ENCODE measurements around the gene GPX7. TPM values are rescaled to one million over a fixed set of nuclear protein-coding genes. Genes with fewer than 3 reads are reported as not detected.
"Not testable (repeated sequence)": the region's sequence is repeated elsewhere in the genome, so short reads cannot be mapped to it uniquely, and the experiment has no call there.

The GPX7 gene
- total RNA-seq, 1 experiment from 2014 or later = not detected

GRCh38 chr1:52571783-52572182, 30.4 kb upstream of the GPX7 start:
- Mint-ChIP-seq H3K4me3 (ENCODE audit: unreplicated experiment) (no peak overlapping the region), H3K27me3 (ENCODE audit: insufficient read depth, unreplicated experiment) (no peaks in the 10 kb centered on the region), H3K27ac (ENCODE audit: low read depth, unreplicated experiment) (no peak overlapping the region), H3K4me1 (ENCODE audit: insufficient read depth, unreplicated experiment) (peaks cover 19% of the 10 kb centered on the region), H3K36me3 (ENCODE audit: insufficient read depth, unreplicated experiment) (peaks cover 11% of the 10 kb centered on the region), H3K9me3 (ENCODE audit: unreplicated experiment) (no peaks in the 10 kb centered on the region)
- DNase-seq (ENCODE audit: unreplicated experiment) = peak; percentile 36
- BruUV-seq (replicated peaks) = no TSS peak
- no peak for TF ChIP-seq CTCF (IDR thresholded peaks at IDR 0.05; ENCODE audit: unreplicated experiment)
- CTCF ChIA-PET = interaction anchor here (1.1 kb wide), 1 partner anchor 17 kb away, joined by 3 read pairs; no protein-coding TSS in a partner anchor
- intact Hi-C loops (cut with micrococcal nuclease) = no loop called here
- POLR2A ChIA-PET = interaction anchor here (1.4 to 7.0 kb wide), 2 partner anchors 16 to 21 kb away, joined by 4 to 102 read pairs; partner anchors contain the start of gene TUT4

DNA sequence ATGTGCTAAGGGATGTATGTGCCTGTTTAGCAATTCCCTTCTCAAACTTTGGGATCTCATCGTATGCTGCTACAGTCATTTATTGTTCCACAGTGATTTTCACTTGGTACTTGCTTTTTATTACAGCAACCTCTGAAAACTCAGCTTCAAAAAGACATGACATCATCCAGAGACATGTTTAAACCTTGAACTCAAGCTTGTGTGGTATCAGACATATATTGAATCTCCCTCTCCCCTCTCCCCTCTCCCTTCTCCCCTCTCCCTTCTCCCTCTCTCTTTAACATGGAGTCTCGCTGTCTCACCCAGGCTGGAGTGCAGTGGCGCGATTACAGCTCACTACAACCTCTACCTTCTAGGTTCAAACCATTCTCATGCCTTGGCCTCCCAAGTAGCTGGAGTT, 29.8 kb upstream of the GPX7 start:
- intact Hi-C loops (cut with micrococcal nuclease) = no loop called here
- Mint-ChIP-seq H3K4me3 (ENCODE audit: unreplicated experiment) (no peak overlapping the region), H3K9me3 (ENCODE audit: unreplicated experiment) (no peaks in the 10 kb centered on the region), H3K27me3 (ENCODE audit: insufficient read depth, unreplicated experiment) (no peaks in the 10 kb centered on the region), H3K27ac (ENCODE audit: low read depth, unreplicated experiment) (no peak overlapping the region), H3K36me3 (ENCODE audit: insufficient read depth, unreplicated experiment) (peaks cover 11% of the 10 kb centered on the region), H3K4me1 (ENCODE audit: insufficient read depth, unreplicated experiment) (peaks cover 23% of the 10 kb centered on the region)
- TF ChIP-seq CTCF (IDR thresholded peaks at IDR 0.05; ENCODE audit: unreplicated experiment) = no peak
- BruUV-seq (replicated peaks) = no TSS peak
- ChIA-PET CTCF (interaction anchor here (1.1 to 1.6 kb wide), 2 partner anchors 13 to 17 kb away, joined by 3 to 4 read pairs; no protein-coding TSS in a partner anchor), POLR2A (interaction anchor here (0.8 to 7.0 kb wide), 4 partner anchors 13 to 21 kb away, joined by 3 to 102 read pairs (median 4); partner anchors contain the start of gene TUT4)
- DNase-seq (ENCODE audit: unreplicated experiment) = no peak

DNA sequence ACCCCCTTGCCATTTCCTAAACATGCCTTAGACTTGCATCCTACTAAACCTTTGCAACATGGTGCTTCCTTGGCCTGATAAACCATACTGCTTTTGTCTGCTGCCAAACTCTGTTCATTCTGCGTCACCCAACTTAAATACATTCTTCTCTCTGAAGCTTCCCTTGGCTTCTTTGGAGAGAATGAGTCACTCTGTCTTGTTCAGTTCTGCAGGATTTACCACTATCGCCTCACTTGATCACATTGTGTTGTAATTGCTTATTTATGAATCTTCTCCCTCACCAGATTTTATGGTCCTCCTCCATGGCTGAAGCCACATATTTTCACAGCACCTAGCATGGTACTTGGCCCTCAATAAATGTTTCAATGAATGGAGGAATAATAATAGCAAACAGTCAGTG, 27.6 kb upstream of the GPX7 start:
- peaks cover 34% of the 10 kb centered on the region for H3K4me1 Mint-ChIP-seq (ENCODE audit: insufficient read depth, unreplicated experiment)
- TF ChIP-seq CTCF (IDR thresholded peaks at IDR 0.05; ENCODE audit: unreplicated experiment) = no peak
- CTCF ChIA-PET = no interaction called here
- H3K27ac Mint-ChIP-seq (ENCODE audit: low read depth, unreplicated experiment) = peak overlapping the region; percentile 73
- H3K36me3 Mint-ChIP-seq (ENCODE audit: insufficient read depth, unreplicated experiment) = peaks cover 11% of the 10 kb centered on the region
- peak; percentile 94 for DNase-seq (ENCODE audit: unreplicated experiment)
- H3K4me3 Mint-ChIP-seq (ENCODE audit: unreplicated experiment) = no peak overlapping the region
- intact Hi-C loops (cut with micrococcal nuclease) = no loop called here
- no peaks in the 10 kb centered on the region for H3K27me3 Mint-ChIP-seq (ENCODE audit: insufficient read depth, unreplicated experiment)
- POLR2A ChIA-PET = interaction anchor here (0.7 to 7.0 kb wide), 9 partner anchors 19 to 114 kb away, joined by 3 to 102 read pairs (median 4); partner anchors contain the start of gene TUT4
- BruUV-seq (replicated peaks) = no TSS peak
- peaks cover 7% of the 10 kb centered on the region for H3K9me3 Mint-ChIP-seq (ENCODE audit: unreplicated experiment)

GRCh38 chr1:52576074-52576473, 26.1 kb upstream of the GPX7 start:
- Mint-ChIP-seq H3K9me3 (ENCODE audit: unreplicated experiment) (peaks cover 8% of the 10 kb centered on the region), H3K4me3 (ENCODE audit: unreplicated experiment) (no peak overlapping the region), H3K36me3 (ENCODE audit: insufficient read depth, unreplicated experiment) (peaks cover 11% of the 10 kb centered on the region), H3K4me1 (ENCODE audit: insufficient read depth, unreplicated experiment) (peaks cover 34% of the 10 kb centered on the region), H3K27me3 (ENCODE audit: insufficient read depth, unreplicated experiment) (no peaks in the 10 kb centered on the region), H3K27ac (ENCODE audit: low read depth, unreplicated experiment) (peak overlapping the region; percentile 73)
- no peak for DNase-seq (ENCODE audit: unreplicated experiment)
- no peak for TF ChIP-seq CTCF (IDR thresholded peaks at IDR 0.05; ENCODE audit: unreplicated experiment)
- POLR2A ChIA-PET = interaction anchor here (1.0 to 7.0 kb wide), 6 partner anchors 20 to 517 kb away, joined by 3 to 102 read pairs (median 4); partner anchors contain the start of gene TUT4
- intact Hi-C loops (cut with micrococcal nuclease) = no loop called here
- CTCF ChIA-PET = interaction anchor here (1.2 kb wide), 1 partner anchor 111 kb away, joined by 3 read pairs; no protein-coding TSS in a partner anchor
- no TSS peak for BruUV-seq (replicated peaks)

DNA sequence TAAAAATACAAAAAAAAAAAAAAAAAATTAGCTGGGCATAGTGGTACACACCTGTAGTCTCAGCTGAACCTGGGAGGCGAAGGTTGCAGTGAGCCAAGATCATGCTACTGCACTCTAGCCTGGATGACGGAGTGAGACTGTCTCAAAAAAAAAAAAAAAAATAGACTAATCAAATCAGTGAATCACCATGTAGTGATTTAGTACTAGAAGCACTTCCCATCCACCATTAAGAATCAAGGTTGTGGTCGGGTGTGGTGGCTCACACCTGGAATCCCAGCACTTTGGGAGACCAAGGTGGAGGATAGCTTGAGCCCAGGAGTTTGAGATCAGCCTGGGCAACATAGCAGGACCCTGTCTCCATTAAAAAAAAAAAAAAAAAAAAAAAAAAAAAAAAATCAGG, 24.1 kb upstream of the GPX7 start:
- H3K27me3 Mint-ChIP-seq (ENCODE audit: insufficient read depth, unreplicated experiment); H3K27ac Mint-ChIP-seq (ENCODE audit: low read depth, unreplicated experiment); DNase-seq (ENCODE audit: unreplicated experiment); intact Hi-C loops (cut with micrococcal nuclease); H3K9me3 Mint-ChIP-seq (ENCODE audit: unreplicated experiment); BruUV-seq (replicated peaks); H3K4me3 Mint-ChIP-seq (ENCODE audit: unreplicated experiment): not testable (repeated sequence)
- ChIA-PET POLR2A (interaction anchor here (0.9 to 7.0 kb wide), 3 partner anchors 10 to 80 kb away, joined by 3 to 102 read pairs (median 3); partner anchors contain the start of gene TUT4), CTCF (interaction anchor here (1.1 kb wide), 1 partner anchor 80 kb away, joined by 3 read pairs; no protein-coding TSS in a partner anchor)
- Mint-ChIP-seq H3K4me1 (ENCODE audit: insufficient read depth, unreplicated experiment) (peaks cover 34% of the 10 kb centered on the region), H3K36me3 (ENCODE audit: insufficient read depth, unreplicated experiment) (peaks cover 11% of the 10 kb centered on the region)

Measured in MCF 10A (cell line).